IMR-90 (cell line): ENCODE data around the gene SGK2. TPM values are rescaled to one million over a fixed set of nuclear protein-coding genes. Genes with fewer than 3 reads are reported as not detected.

Experiments used
- ATAC-seq: fragments of 200-7000 bp; cut with Tn5 transposase; 2 replicates; pipeline ENCODE4 v1.9.1; 2020; ENCODE audit warnings: low read depth, mild to moderate bottlenecking, moderate library complexity
- BruUV-seq: library from RNA; stranded (reverse); fragments of 400-500 nt; replicated peaks from 2 replicates; lab custom pipeline; 2021; lab: Mats Ljungman, UMichigan
- CTCF ChIA-PET: fragments of 300-600 bp; formaldehyde crosslinking; extraction: SDS; loops from one replicate; lab custom pipeline; 2021; ENCODE audit warnings: antibody characterized with exemption; lab: Yijun Ruan, JAX
- POLR2A ChIA-PET: fragments of 300-600 bp; sonication (Branson Sonifier 250); formaldehyde crosslinking; loops from one replicate; lab custom pipeline; 2022; ENCODE audit warnings: antibody characterized with exemption; ENCODE audit not compliant: unreplicated experiment; lab: Charles Lee
- DNase-seq: peaks from one replicate; pipeline ENCODE4 v3.0.0; 2013
- H2AFZ ChIP-seq: replicated peaks from 2 replicates; pipeline ENCODE3; 2013; ENCODE audit warnings: low read length, mild to moderate bottlenecking; ENCODE audit not compliant: poor library complexity
- H2AK5ac ChIP-seq: 2 replicates; pipeline ENCODE4 v1.6.1; 2013; ENCODE audit warnings: low read depth, low read length, inconsistent platforms
- H2AK9ac ChIP-seq: replicated peaks from 2 replicates; pipeline ENCODE3; 2013; ENCODE audit warnings: mild to moderate bottlenecking, low read depth, low read length, moderate library complexity; ENCODE audit not compliant: poor library complexity
- H2BK120ac ChIP-seq: 2 replicates; pipeline ENCODE4 v1.6.1; 2013; ENCODE audit warnings: low read depth, low read length, inconsistent platforms
- H2BK15ac ChIP-seq: 3 replicates; pipeline ENCODE4 v1.6.1; 2013; ENCODE audit warnings: low read depth, low read length, inconsistent platforms
- H2BK20ac ChIP-seq: 2 replicates; pipeline ENCODE4 v1.6.1; 2013; ENCODE audit warnings: low read depth, mild to moderate bottlenecking, inconsistent platforms, low read length, moderate library complexity
- H2BK5ac ChIP-seq: 2 replicates; pipeline ENCODE4 v1.6.1; 2013; ENCODE audit warnings: mild to moderate bottlenecking, low read depth, low read length, inconsistent platforms; ENCODE audit not compliant: poor library complexity, severe bottlenecking
- H3K14ac ChIP-seq: replicated peaks from 2 replicates; pipeline ENCODE4 v1.6.1; 2013; ENCODE audit warnings: low read depth, low read length, inconsistent platforms
- H3K18ac ChIP-seq: 2 replicates; pipeline ENCODE4 v1.6.1; 2013; ENCODE audit warnings: low read depth, low read length, control low read depth
- H3K23ac ChIP-seq: 2 replicates; pipeline ENCODE4 v1.6.1; 2013; ENCODE audit warnings: low read depth, low read length, inconsistent platforms
- H3K27ac ChIP-seq: 2 replicates; pipeline ENCODE4 v1.5.1; 2013; ENCODE audit warnings: mild to moderate bottlenecking, control low read depth, low read length; ENCODE audit not compliant: insufficient read depth
- H3K27me3 ChIP-seq: 2 replicates; pipeline ENCODE4 v1.6.1; 2013; ENCODE audit warnings: low read length; ENCODE audit not compliant: control insufficient read depth, insufficient read depth
- H3K36me3 ChIP-seq: 2 replicates; pipeline ENCODE4 v1.6.1; 2013; ENCODE audit warnings: low read length, mixed read lengths; ENCODE audit not compliant: control insufficient read depth, insufficient read depth
- H3K4ac ChIP-seq: 2 replicates; pipeline ENCODE4 v1.6.1; 2013; ENCODE audit warnings: low read depth, low read length, inconsistent platforms
- H3K4me1 ChIP-seq: 2 replicates; pipeline ENCODE4 v1.6.1; 2013; ENCODE audit warnings: low read length, mixed read lengths; ENCODE audit not compliant: control insufficient read depth, insufficient read depth
- H3K4me2 ChIP-seq: 2 replicates; pipeline ENCODE4 v1.6.1; 2013; ENCODE audit warnings: low read depth, mild to moderate bottlenecking, control low read depth, low read length, moderate library complexity
- H3K4me3 ChIP-seq: 2 replicates; pipeline ENCODE4 v1.5.1; 2013; ENCODE audit warnings: low read depth, mild to moderate bottlenecking, control low read depth, low read length, moderate library complexity; ENCODE audit not compliant: insufficient read depth
- H3K56ac ChIP-seq: 2 replicates; pipeline ENCODE4 v1.6.1; 2013; ENCODE audit warnings: low read length, inconsistent platforms; ENCODE audit not compliant: insufficient read depth; ENCODE audit errors: extremely low read depth
- H3K79me1 ChIP-seq, 2 experiments: 2 replicates each; pipeline ENCODE4 v1.6.1; 2013; ENCODE audit warnings: low read length in 2 of 2, inconsistent platforms in 1 of 2, low read depth in 1 of 2
- H3K9ac ChIP-seq: 2 replicates; pipeline ENCODE4 v1.6.1; 2013; ENCODE audit warnings: low read depth, low read length, control low read depth
- H3K9me1 ChIP-seq: 2 replicates; pipeline ENCODE4 v1.6.1; 2013; ENCODE audit warnings: low read length, inconsistent platforms; ENCODE audit not compliant: insufficient read depth
- H3K9me3 ChIP-seq: 2 replicates; pipeline ENCODE4 v1.6.1; 2013; ENCODE audit warnings: low read length; ENCODE audit not compliant: control insufficient read depth, insufficient read depth
- H4K20me1 ChIP-seq: 2 replicates; pipeline ENCODE4 v1.6.1; 2013; ENCODE audit warnings: low read length, inconsistent platforms; ENCODE audit not compliant: insufficient read depth
- H4K5ac ChIP-seq: 2 replicates; pipeline ENCODE4 v1.6.1; 2013; ENCODE audit warnings: mild to moderate bottlenecking, low read depth, low read length, control low read depth
- H4K8ac ChIP-seq, 2 experiments: 2 replicates each; pipeline ENCODE4 v1.6.1; 2013; ENCODE audit warnings: low read depth in 2 of 2, low read length in 2 of 2, control low read depth in 1 of 2, inconsistent platforms in 1 of 2
- H4K91ac ChIP-seq: 2 replicates; pipeline ENCODE4 v1.6.1; 2013; ENCODE audit warnings: low read depth, low read length, inconsistent platforms; ENCODE audit not compliant: insufficient read depth
- CHD1 ChIP-seq: IDR thresholded peaks from 2 replicates; pipeline ENCODE4 v1.6.1; 2012; ENCODE audit warnings: low read depth, low read length, improper control_type of control experiment
- CTCF ChIP-seq: conservative IDR thresholded peaks from 2 replicates; pipeline ENCODE4 v1.5.1; 2012; ENCODE audit warnings: mild to moderate bottlenecking, low read depth, low read length, improper control_type of control experiment
- ELK1 ChIP-seq: fragments of 150-350 bp; IDR thresholded peaks from 2 replicates; pipeline ENCODE4 v1.6.1; 2016; ENCODE audit warnings: low read depth, mild to moderate bottlenecking, low read length, moderate library complexity, borderline replicate concordance
- MAFK ChIP-seq: IDR thresholded peaks from 2 replicates; pipeline ENCODE4 v1.6.1; 2012; ENCODE audit warnings: low read depth, low read length, improper control_type of control experiment
- MAZ ChIP-seq: IDR thresholded peaks from 2 replicates; pipeline ENCODE4 v1.6.1; 2012; ENCODE audit warnings: low read depth, mild to moderate bottlenecking, low read length, improper control_type of control experiment, moderate library complexity, borderline replicate concordance
- MXI1 ChIP-seq: IDR thresholded peaks from 2 replicates; pipeline ENCODE4 v1.6.1; 2012; ENCODE audit warnings: low read depth, mild to moderate bottlenecking, low read length, moderate library complexity, borderline replicate concordance
- NFE2L2 ChIP-seq: fragments of 150-350 bp; IDR thresholded peaks from 2 replicates; pipeline ENCODE4 v1.6.1; 2016; ENCODE audit warnings: low read depth, mild to moderate bottlenecking, low read length
- RAD21 ChIP-seq: IDR thresholded peaks from 2 replicates; pipeline ENCODE4 v1.6.1; 2012; ENCODE audit warnings: low read length, improper control_type of control experiment
- RCOR1 ChIP-seq: IDR thresholded peaks from 2 replicates; pipeline ENCODE4 v1.6.1; 2012; ENCODE audit warnings: mild to moderate bottlenecking, low read length, improper control_type of control experiment; ENCODE audit not compliant: insufficient replicate concordance
- RFX5 ChIP-seq: IDR thresholded peaks from 2 replicates; pipeline ENCODE4 v1.8.0; 2012; ENCODE audit warnings: low read depth, mild to moderate bottlenecking, low read length, moderate library complexity
- SMC3 ChIP-seq: fragments of 150-350 bp; IDR thresholded peaks from 2 replicates; pipeline ENCODE4 v1.6.1; 2016; ENCODE audit warnings: low read depth, mild to moderate bottlenecking, antibody characterized with exemption, low read length, moderate library complexity
- USF2 ChIP-seq: fragments of 150-350 bp; IDR thresholded peaks from 2 replicates; pipeline ENCODE4 v1.6.1; 2017; ENCODE audit warnings: mild to moderate bottlenecking, antibody characterized with exemption, low read length, low read depth
- WGBS, 2 experiments: methylation state at CpG; one replicate each; pipeline versions ENCODE4 v1.1.5 to v1.1.7; 2013; ENCODE audit warnings: missing lambda C conversion rate in 2 of 2; ENCODE audit not compliant: insufficient read length in 1 of 2; ENCODE audit errors: extremely low coverage in 2 of 2; 5-methylcytosine and 5-hydroxymethylcytosine counted together
- dilution Hi-C: fragments of 300-500 bp; cut with HindIII; formaldehyde crosslinking; loops from one replicate; pipeline ENCODE4 v1.14.3; 2018; ENCODE audit warnings: low sequenced_read_pairs; ENCODE audit not compliant: unreplicated experiment
- in situ Hi-C: fragments of 300-500 bp; cut with MboI; formaldehyde crosslinking; loops from 3 replicates; pipeline ENCODE4 v1.14.3; 2019; ENCODE audit warnings: low sequenced_read_pairs, inconsistent platforms, mixed read lengths
- intact Hi-C: fragments of 100-400 bp; cut with micrococcal nuclease; formaldehyde crosslinking; loops from 2 replicates; pipeline ENCODE4 v1.10.0; 2022
- polyA plus RNA-seq, 3 experiments: library from polyadenylated mRNA; depleted of rRNA; stranded (reverse); fragments of >200 nt; gene quantifications; 2 replicates each; pipeline ENCODE4 v1.2.3, GENCODE V29; 2012; ENCODE audit warnings: low replicate concordance in 1 of 3
- total RNA-seq: library from RNA; depleted of rRNA; stranded (reverse); fragments of >200 nt; gene quantifications from 2 replicates; pipeline ENCODE4 v1.2.3, GENCODE V29; 2012

Gene SGK2
- total and polyA plus RNA-seq, 2 of the 4 experiments (the other 2 are of a cell fraction) = under 0.01 to 0.10 TPM

- Histone ChIP-seq H3K14ac (no peak overlapping the region), H3K27ac (no peak overlapping the region), H2BK15ac (no peak overlapping the region), H3K56ac (no peak overlapping the region), H4K91ac (no peak overlapping the region), H3K4ac (no peak overlapping the region), H2AFZ (no peak overlapping the region), H3K27me3 (peaks cover 6% of the 10 kb centered on the region), H2AK5ac (no peak overlapping the region), H3K9ac (no peak overlapping the region), H3K4me2 (no peak overlapping the region), H2BK5ac (no peak overlapping the region), H2AK9ac (no peak overlapping the region), H3K4me1 (peaks cover 3% of the 10 kb centered on the region; the same call in 1 of the 2 replicates), H4K20me1 (no peaks in the 10 kb centered on the region), H3K9me3 (no peaks in the 10 kb centered on the region), H2BK120ac (no peak overlapping the region), H3K36me3 (peaks cover 3% of the 10 kb centered on the region; the same call in 1 of the 2 replicates), H3K79me1 (no peaks in the 10 kb centered on the region), H3K18ac (no peak overlapping the region), H4K8ac (no peak overlapping the region), H2BK20ac (no peak overlapping the region), H4K5ac (no peak overlapping the region), H3K9me1 (no peaks in the 10 kb centered on the region; the same call in none of the 2 replicates), H3K4me3 (no peak overlapping the region), H3K23ac (no peak overlapping the region)
- no TSS peak for BruUV-seq
- intact Hi-C loops = no loop called here
- POLR2A ChIA-PET = no interaction called here
- no CpG with 5 or more reads among the region's 5 CpGs for WGBS, 2 experiments
- no peak for ATAC-seq
- in situ Hi-C loops = no loop called here
- dilution Hi-C loops = no loop called here
- no peak for TF ChIP-seq USF2
- no peak for TF ChIP-seq RFX5
- no peak for TF ChIP-seq MXI1
- TF ChIP-seq CTCF = no peak
- no peak for TF ChIP-seq NFE2L2
- no peak for TF ChIP-seq CHD1
- TF ChIP-seq ELK1 = no peak
- TF ChIP-seq MAFK = no peak
- TF ChIP-seq SMC3 = no peak
- TF ChIP-seq RCOR1 = no peak
- no peak for TF ChIP-seq MAZ
- TF ChIP-seq RAD21 = no peak
- CTCF ChIA-PET = interaction anchor here (2.2 kb wide), 1 partner anchor 9 kb away, joined by 11 read pairs; no protein-coding TSS in a partner anchor
- DNase-seq = no peak
Measured at GRCh38 chr20:43529051-43529450, 29.8 kb upstream of the SGK2 start.
